GM12878 (cell line): ENCODE results near the gene ADAMTS1. TPM values are rescaled to one million over a fixed set of nuclear protein-coding genes. Genes with fewer than 3 reads are reported as not detected.

Experiments used
- ATAC-seq: fragments of 200-7000 bp; cut with Tn5 transposase; 3 replicates; pipeline ENCODE4 v1.9.1; 2020; ENCODE audit warnings: mild to moderate bottlenecking, moderate library complexity
- BruUV-seq: library from RNA; stranded (reverse); fragments of 400-500 nt; replicated peaks from 2 replicates; lab custom pipeline; 2021; lab: Mats Ljungman, UMichigan
- CTCF ChIA-PET: fragments of 300-600 bp; sonication (Branson Sonifier 250); formaldehyde crosslinking; extraction: SDS; loops from one replicate; lab custom pipeline; 2021; ENCODE audit warnings: inconsistent platforms; lab: Yijun Ruan, JAX
- POLR2A ChIA-PET: fragments of 350-600 bp; formaldehyde crosslinking; extraction: SDS; loops from one replicate; lab custom pipeline; 2021; ENCODE audit warnings: inconsistent platforms; lab: Charles Lee
- RAD21 ChIA-PET: fragments of 300-600 bp; sonication (Branson Sonifier 250); formaldehyde crosslinking; loops from one replicate; lab custom pipeline; 2023; ENCODE audit warnings: antibody characterized with exemption; ENCODE audit not compliant: unreplicated experiment; lab: Charles Lee
- SMC1A ChIA-PET: fragments of 300-600 bp; sonication (Branson Sonifier 250); formaldehyde crosslinking; loops from one replicate; lab custom pipeline; 2023; ENCODE audit not compliant: unreplicated experiment, uncharacterized antibody; lab: Charles Lee
- DNase-seq: peaks from one replicate; pipeline ENCODE4 v3.0.0-alpha.2; 2011; ENCODE audit warnings: low read depth, low spot score
- FAIRE-seq: peaks from 3 replicates; lab custom pipeline; 2011; peaks lifted over from hg19 to GRCh38; lab: Jason Lieb, UNC
- H2AFZ ChIP-seq: 2 replicates; pipeline ENCODE4 v1.6.0; 2011; ENCODE audit warnings: low read depth, low read length, control low read depth; ENCODE audit not compliant: control insufficient read depth
- H3K27ac ChIP-seq: 2 replicates; pipeline ENCODE4 v1.5.1; 2011; ENCODE audit warnings: control low read depth; ENCODE audit not compliant: control insufficient read depth, insufficient read depth
- H3K27me3 ChIP-seq, 2 experiments: replicated peaks in 1 of 2; 2 replicates each; pipeline versions ENCODE4 v1.6.0 to v1.6.1; 2011; ENCODE audit warnings: low read length in 1 of 2; ENCODE audit not compliant: control insufficient read depth in 2 of 2, insufficient read depth in 2 of 2
- H3K36me3 ChIP-seq, 2 experiments: 2 replicates each; pipeline ENCODE4 v1.5.1; 2011; ENCODE audit warnings: low read length in 1 of 2; ENCODE audit not compliant: control insufficient read depth in 2 of 2, insufficient read depth in 2 of 2
- H3K4me1 ChIP-seq: 2 replicates; pipeline ENCODE4 v1.6.1; 2011; ENCODE audit warnings: mild to moderate bottlenecking, low read length, moderate library complexity, mixed read lengths; ENCODE audit not compliant: control insufficient read depth, insufficient read depth
- H3K4me2 ChIP-seq: 2 replicates; pipeline ENCODE4 v1.6.0; 2011; ENCODE audit warnings: control low read depth; ENCODE audit not compliant: control insufficient read depth, insufficient read depth
- H3K4me3 ChIP-seq: fragments of 200-600 bp; sonication (generic); 2 replicates; pipeline ENCODE4 v1.5.1; 2016
- H3K79me2 ChIP-seq: 2 replicates; pipeline ENCODE4 v1.6.0; 2011; ENCODE audit warnings: low read length; ENCODE audit not compliant: control insufficient read depth, insufficient read depth
- H3K9ac ChIP-seq: 2 replicates; pipeline ENCODE4 v1.8.0; 2011; ENCODE audit warnings: low read length, control low read depth, mixed read lengths; ENCODE audit not compliant: control insufficient read depth, insufficient read depth
- H3K9me3 ChIP-seq: replicated peaks from 3 replicates; pipeline ENCODE4 v1.5.1; 2011; ENCODE audit warnings: mild to moderate bottlenecking, low read length; ENCODE audit not compliant: control insufficient read depth, insufficient read depth
- H4K20me1 ChIP-seq: 2 replicates; pipeline ENCODE4 v1.6.0; 2011; ENCODE audit not compliant: control insufficient read depth, insufficient read depth
- CHD1 ChIP-seq: IDR thresholded peaks from 2 replicates; pipeline ENCODE4 v1.6.1; 2012; ENCODE audit warnings: low read depth, low read length, improper control_type of control experiment
- CHD4 ChIP-seq: fragments of 200-600 bp; sonication (generic); IDR thresholded peaks from 2 replicates; pipeline ENCODE4 v1.6.1; 2016; ENCODE audit warnings: mild to moderate bottlenecking
- CUX1 ChIP-seq: IDR thresholded peaks from 2 replicates; pipeline ENCODE4 v1.6.1; 2012; ENCODE audit warnings: improper control_type of control experiment, low read depth, low read length; ENCODE audit not compliant: insufficient replicate concordance
- E2F4 ChIP-seq: IDR thresholded peaks from 2 replicates; pipeline ENCODE4 v1.6.1; 2012; ENCODE audit warnings: low read depth, low read length, improper control_type of control experiment
- EP300 ChIP-seq, 2 experiments: fragments of 150-350 bp in 1 of 2; IDR thresholded peaks; 2 replicates each; pipeline ENCODE4 v1.6.1; 2011 to 2012; ENCODE audit warnings: low read depth in 2 of 2, low read length in 2 of 2, borderline replicate concordance in 1 of 2, improper control_type of control experiment in 1 of 2, inconsistent platforms in 1 of 2; ENCODE audit not compliant: control insufficient read depth in 1 of 2
- NFXL1 ChIP-seq: fragments of 450-650 bp; IDR thresholded peaks from 2 replicates; pipeline ENCODE4 v1.6.1; 2017; ENCODE audit warnings: antibody characterized with exemption, mild to moderate bottlenecking, borderline replicate concordance
- SUZ12 ChIP-seq: fragments of 200-600 bp; sonication (generic); IDR thresholded peaks from one replicate; pipeline ENCODE4 v1.6.1; 2018; ENCODE audit warnings: antibody characterized with exemption, mild to moderate bottlenecking; ENCODE audit not compliant: unreplicated experiment
- TCF7 ChIP-seq: IDR thresholded peaks from 2 replicates; pipeline ENCODE4 v1.6.1; 2014; ENCODE audit warnings: antibody characterized with exemption, borderline replicate concordance
- WGBS: methylation state at CpG from one replicate; pipeline ENCODE4 v1.1.6; 2016; ENCODE audit warnings: low lambda C conversion rate; ENCODE audit not compliant: insufficient replicate concordance, insufficient coverage; ENCODE audit errors: missing lambda C conversion rate; 5-methylcytosine and 5-hydroxymethylcytosine counted together
- in situ Hi-C: fragments of 300-500 bp; cut with MboI; formaldehyde crosslinking; loops from 9 replicates; pipeline ENCODE4 v1.14.3; 2018; ENCODE audit warnings: mixed read lengths
- intact Hi-C: fragments of 100-400 bp; cut with micrococcal nuclease; formaldehyde crosslinking; loops from one replicate; pipeline ENCODE4 v1.14.2; 2022; ENCODE audit not compliant: unreplicated experiment
- polyA plus RNA-seq, 11 experiments: library from polyadenylated mRNA; depleted of rRNA in 4 of 11; unstranded in 6 of 11; stranded (reverse) in 5 of 11; fragments of >200 nt; fragmentation: Nextera tagmentation in 4 of 11; fragmentation: Illumina TruSeq in 1 of 11; extraction: Ambion mirVana in 4 of 11; extraction: Trizol in 1 of 11; gene quantifications; 1 replicate in 1 of 11; 2 replicates in 10 of 11; pipeline versions ENCODE4 v1.2.1 to v1.2.3, GENCODE V29; 2011 to 2016; ENCODE audit warnings: inconsistent platforms in 2 of 11, missing spikeins in 2 of 11, low read depth in 1 of 11
- total RNA-seq, 4 experiments: library from RNA; depleted of rRNA in 3 of 4; stranded (reverse); fragments of >200 nt in 3 of 4; fragmentation: Illumina TruSeq in 1 of 4; extraction: Trizol in 1 of 4; gene quantifications; 2 replicates each; pipeline versions ENCODE4 v1.2.1 to v1.2.3, GENCODE V29; 2013 to 2021
- TF ChIP-seq, protein P1 (sequence below): fragments of 450-650 bp; IDR thresholded peaks from 2 replicates; pipeline ENCODE4 v1.6.1; 2018; ENCODE audit warnings: mild to moderate bottlenecking, low read depth, moderate library complexity; ENCODE audit not compliant: partially characterized antibody
- TF ChIP-seq, protein P2 (sequence below): fragments of 450-650 bp; IDR thresholded peaks from 2 replicates; pipeline ENCODE4 v1.6.1; 2017; ENCODE audit warnings: antibody characterized with exemption, mild to moderate bottlenecking, moderate library complexity

Gene ADAMTS1
- total and polyA plus RNA-seq, 10 of the 15 experiments (the other 5 are each of a cell fraction or from before 2014, with no cell fraction given), result 0.06 to 0.21 (median 0.08) TPM; not detected in 6

DNA sequence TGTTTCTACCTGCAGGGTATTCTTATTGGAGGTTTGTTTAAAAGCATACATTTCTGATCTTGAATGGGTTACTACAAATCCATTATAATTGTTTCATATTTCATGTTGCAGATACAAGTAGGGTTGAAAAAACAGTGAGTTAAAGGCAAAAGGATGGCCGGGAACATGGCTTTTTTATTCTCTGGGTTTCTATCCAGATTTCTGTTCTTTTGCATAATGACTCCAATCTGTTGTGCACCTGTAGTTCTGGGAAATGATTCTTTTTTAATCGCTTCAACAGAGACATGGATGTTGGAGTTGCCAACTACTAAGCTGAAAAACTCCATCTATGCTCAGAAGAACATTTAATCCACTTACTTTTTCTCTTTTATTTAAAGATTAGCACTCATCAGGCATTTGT lies 2.7 kb upstream of the ADAMTS1 start:
- ATAC-seq (no peak), FAIRE-seq (no peak), DNase-seq (no peak)
- Histone ChIP-seq H3K4me1 (no peaks in the 10 kb centered on the region), H3K4me3 (no peak overlapping the region), H2AFZ (no peak overlapping the region), H3K36me3 (no peaks in the 10 kb centered on the region), H3K9ac (no peak overlapping the region), H3K27me3 (no peaks in the 10 kb centered on the region), H3K9me3 (peaks cover 3% of the 10 kb centered on the region; the same call in 1 of the 3 replicates), H4K20me1 (no peaks in the 10 kb centered on the region), H3K27ac (no peak overlapping the region), H3K4me2 (no peak overlapping the region), H3K79me2 (no peaks in the 10 kb centered on the region)
- 0% methylated on average over 2 of the region's 2 CpGs for WGBS
- POLR2A ChIA-PET, result no interaction called here
- SMC1A ChIA-PET, result interaction anchor here (1.6 kb wide), 1 partner anchor 1898 kb away, joined by 13 read pairs; no protein-coding TSS in a partner anchor
- intact Hi-C loops, result loop anchor here (2.0 to 10.0 kb wide), 4 partner anchors 1204 to 1897 kb away; no protein-coding TSS in a partner anchor
- RAD21 ChIA-PET, result interaction anchor here (1.5 kb wide), 1 partner anchor 1897 kb away, joined by 4 read pairs; no protein-coding TSS in a partner anchor
- TF ChIP-seq, protein P1, sequence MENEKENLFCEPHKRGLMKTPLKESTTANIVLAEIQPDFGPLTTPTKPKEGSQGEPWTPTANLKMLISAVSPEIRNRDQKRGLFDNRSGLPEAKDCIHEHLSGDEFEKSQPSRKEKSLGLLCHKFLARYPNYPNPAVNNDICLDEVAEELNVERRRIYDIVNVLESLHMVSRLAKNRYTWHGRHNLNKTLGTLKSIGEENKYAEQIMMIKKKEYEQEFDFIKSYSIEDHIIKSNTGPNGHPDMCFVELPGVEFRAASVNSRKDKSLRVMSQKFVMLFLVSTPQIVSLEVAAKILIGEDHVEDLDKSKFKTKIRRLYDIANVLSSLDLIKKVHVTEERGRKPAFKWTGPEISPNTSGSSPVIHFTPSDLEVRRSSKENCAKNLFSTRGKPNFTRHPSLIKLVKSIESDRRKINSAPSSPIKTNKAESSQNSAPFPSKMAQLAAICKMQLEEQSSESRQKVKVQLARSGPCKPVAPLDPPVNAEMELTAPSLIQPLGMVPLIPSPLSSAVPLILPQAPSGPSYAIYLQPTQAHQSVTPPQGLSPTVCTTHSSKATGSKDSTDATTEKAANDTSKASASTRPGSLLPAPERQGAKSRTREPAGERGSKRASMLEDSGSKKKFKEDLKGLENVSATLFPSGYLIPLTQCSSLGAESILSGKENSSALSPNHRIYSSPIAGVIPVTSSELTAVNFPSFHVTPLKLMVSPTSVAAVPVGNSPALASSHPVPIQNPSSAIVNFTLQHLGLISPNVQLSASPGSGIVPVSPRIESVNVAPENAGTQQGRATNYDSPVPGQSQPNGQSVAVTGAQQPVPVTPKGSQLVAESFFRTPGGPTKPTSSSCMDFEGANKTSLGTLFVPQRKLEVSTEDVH, result no peak
- TF ChIP-seq NFXL1, result no peak
- TF ChIP-seq E2F4, result no peak
- TF ChIP-seq CHD4, result no peak
- TF ChIP-seq CHD1, result no peak
- TF ChIP-seq, protein P2, sequence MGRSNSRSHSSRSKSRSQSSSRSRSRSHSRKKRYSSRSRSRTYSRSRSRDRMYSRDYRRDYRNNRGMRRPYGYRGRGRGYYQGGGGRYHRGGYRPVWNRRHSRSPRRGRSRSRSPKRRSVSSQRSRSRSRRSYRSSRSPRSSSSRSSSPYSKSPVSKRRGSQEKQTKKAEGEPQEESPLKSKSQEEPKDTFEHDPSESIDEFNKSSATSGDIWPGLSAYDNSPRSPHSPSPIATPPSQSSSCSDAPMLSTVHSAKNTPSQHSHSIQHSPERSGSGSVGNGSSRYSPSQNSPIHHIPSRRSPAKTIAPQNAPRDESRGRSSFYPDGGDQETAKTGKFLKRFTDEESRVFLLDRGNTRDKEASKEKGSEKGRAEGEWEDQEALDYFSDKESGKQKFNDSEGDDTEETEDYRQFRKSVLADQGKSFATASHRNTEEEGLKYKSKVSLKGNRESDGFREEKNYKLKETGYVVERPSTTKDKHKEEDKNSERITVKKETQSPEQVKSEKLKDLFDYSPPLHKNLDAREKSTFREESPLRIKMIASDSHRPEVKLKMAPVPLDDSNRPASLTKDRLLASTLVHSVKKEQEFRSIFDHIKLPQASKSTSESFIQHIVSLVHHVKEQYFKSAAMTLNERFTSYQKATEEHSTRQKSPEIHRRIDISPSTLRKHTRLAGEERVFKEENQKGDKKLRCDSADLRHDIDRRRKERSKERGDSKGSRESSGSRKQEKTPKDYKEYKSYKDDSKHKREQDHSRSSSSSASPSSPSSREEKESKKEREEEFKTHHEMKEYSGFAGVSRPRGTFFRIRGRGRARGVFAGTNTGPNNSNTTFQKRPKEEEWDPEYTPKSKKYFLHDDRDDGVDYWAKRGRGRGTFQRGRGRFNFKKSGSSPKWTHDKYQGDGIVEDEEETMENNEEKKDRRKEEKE, result no peak
- TF ChIP-seq SUZ12, result no peak
- TF ChIP-seq TCF7, result no peak
- no peak for TF ChIP-seq CUX1
- TF ChIP-seq EP300 (IDR thresholded peaks at IDR 0.05; ENCODE audit: borderline replicate concordance in 1 of 2, control insufficient read depth in 1 of 2, low read depth in 2 of 2, low read length in 2 of 2), result no peak
- CTCF ChIA-PET, result interaction anchor here (1.0 to 1.6 kb wide), 5 partner anchors 9 to 1904 kb away, joined by 3 to 21 read pairs (median 6); no protein-coding TSS in a partner anchor
- in situ Hi-C loops, result no loop called here
- BruUV-seq, result no TSS peak
